Colonic mucosa (tissue), 4 donors: Measurements from ENCODE around the gene TNS3. TPM values are rescaled to one million over a fixed set of nuclear protein-coding genes. Genes with fewer than 3 reads are reported as not detected.

Experiments
- DNase-seq: peaks from one replicate; pipeline ENCODE4 v3.0.0-alpha.2; 2020
- H3K27ac ChIP-seq: fragments of 200-600 bp; one replicate; pipeline ENCODE4 v1.8.0; 2021
- H3K27me3 ChIP-seq: fragments of 200-600 bp; one replicate; pipeline ENCODE4 v1.8.0; 2021
- H3K36me3 ChIP-seq: fragments of 200-600 bp; one replicate; pipeline ENCODE4 v1.8.0; 2021
- H3K4me1 ChIP-seq: fragments of 200-600 bp; one replicate; pipeline ENCODE4 v1.8.0; 2021; ENCODE audit warnings: mild to moderate bottlenecking
- H3K4me3 ChIP-seq: fragments of 200-600 bp; one replicate; pipeline ENCODE4 v1.8.0; 2021
- H3K9ac ChIP-seq, 2 donors: one replicate each; pipeline ENCODE4 v1.7.0; 2013; ENCODE audit warnings: control low read depth in 2 of 2, low read depth in 2 of 2, low read length in 2 of 2
- H3K9me3 ChIP-seq: fragments of 200-600 bp; one replicate; pipeline ENCODE4 v1.8.0; 2021
- CTCF ChIP-seq: fragments of 200-600 bp; IDR thresholded peaks from one replicate; pipeline ENCODE4 v1.8.0; 2022; ENCODE audit warnings: antibody characterized with exemption, mild to moderate bottlenecking
- intact Hi-C: fragments of 100-400 bp; cut with DNase I; formaldehyde crosslinking; loops from one replicate; pipeline ENCODE4 v1.14.1; 2022
- total RNA-seq, 2 donors: library from RNA; stranded (reverse); fragmentation: NEBNext Ultra II Directional in 1 of 2; extraction: Animal tissue kit (Norgen Biotek cat#: 25700) in 1 of 2; gene quantifications; one replicate each; pipeline ENCODE4 v1.2.1, GENCODE V29; 2021
- donor health status: healthy.
- donor health status: DM: no; HTN: no; CAD: no.
- donor health status: DM: no; HTN: no; CAD: no.

TNS3 gene
- total RNA-seq, 2 donors from 2014 or later: 41.1 to 58.2 TPM

GRCh38 chr7:47362984-47363383 is 218.9 kb downstream of the TNS3 start:
- no peaks in the 10 kb centered on the region for H3K27me3 ChIP-seq
- no peak overlapping the region for H3K9ac ChIP-seq
- no peak overlapping the region for H3K27ac ChIP-seq
- DNase-seq: no peak
- no peaks in the 10 kb centered on the region for H3K9me3 ChIP-seq
- H3K4me3 ChIP-seq: no peak overlapping the region
- intact Hi-C loops: no loop called here
- no peaks in the 10 kb centered on the region for H3K4me1 ChIP-seq
- no peak for TF ChIP-seq CTCF
- H3K36me3 ChIP-seq: no peaks in the 10 kb centered on the region

- Histone ChIP-seq H3K27me3 (no peaks in the 10 kb centered on the region), H3K4me1 (no peaks in the 10 kb centered on the region), H3K9ac (no peak overlapping the region), H3K27ac (no peak overlapping the region), H3K4me3 (no peak overlapping the region), H3K36me3 (no peaks in the 10 kb centered on the region), H3K9me3 (no peaks in the 10 kb centered on the region)
- no peak for TF ChIP-seq CTCF
- intact Hi-C loops: no loop called here
- DNase-seq: no peak
Observed at GRCh38 chr7:47361746-47362215, 220.1 kb downstream of the TNS3 start.

GRCh38 chr7:47361236-47361635 is 220.7 kb downstream of the TNS3 start:
- H3K9me3 ChIP-seq: no peaks in the 10 kb centered on the region
- H3K27me3 ChIP-seq: no peaks in the 10 kb centered on the region
- no peaks in the 10 kb centered on the region for H3K36me3 ChIP-seq
- H3K4me3 ChIP-seq: no peak overlapping the region
- intact Hi-C loops: no loop called here
- DNase-seq: no peak
- TF ChIP-seq CTCF: no peak
- H3K27ac ChIP-seq: no peak overlapping the region
- H3K4me1 ChIP-seq: no peaks in the 10 kb centered on the region
- H3K9ac ChIP-seq: no peak overlapping the region

GRCh38 chr7:47360301-47360900 is 221.5 kb downstream of the TNS3 start:
- intact Hi-C loops: no loop called here
- H3K9me3 ChIP-seq: no peaks in the 10 kb centered on the region
- H3K36me3 ChIP-seq: no peaks in the 10 kb centered on the region
- no peak for TF ChIP-seq CTCF
- H3K4me1 ChIP-seq: peaks cover 7% of the 10 kb centered on the region
- H3K27me3 ChIP-seq: no peaks in the 10 kb centered on the region
- DNase-seq: no peak
- H3K27ac ChIP-seq: no peak overlapping the region
- no peak overlapping the region for H3K4me3 ChIP-seq
- H3K9ac ChIP-seq: no peak overlapping the region

- no peaks in the 10 kb centered on the region for H3K9me3 ChIP-seq
- TF ChIP-seq CTCF: no peak
- H3K27me3 ChIP-seq: no peaks in the 10 kb centered on the region
- peaks cover 17% of the 10 kb centered on the region for H3K4me1 ChIP-seq
- no peak overlapping the region for H3K9ac ChIP-seq
- no peaks in the 10 kb centered on the region for H3K36me3 ChIP-seq
- no peak for DNase-seq
- no peak overlapping the region for H3K4me3 ChIP-seq
- intact Hi-C loops: no loop called here
- H3K27ac ChIP-seq: no peak overlapping the region
Observed at GRCh38 chr7:47358944-47359588, 222.8 kb downstream of the TNS3 start.
